OCI-LY7 (cell line): Measurements from ENCODE around the gene TCAP. TPM values are rescaled to one million over a fixed set of nuclear protein-coding genes. Genes with fewer than 3 reads are reported as not detected.

ENCODE experiments used
- BruUV-seq: library from RNA; stranded (reverse); fragments of 400-500 nt; replicated peaks from 2 replicates; lab custom pipeline; 2021; lab: Mats Ljungman, UMichigan
- CTCF ChIA-PET: fragments of 300-600 bp; sonication (Branson Sonifier 250); formaldehyde crosslinking; loops from one replicate; lab custom pipeline; 2022; ENCODE audit warnings: antibody characterized with exemption; ENCODE audit not compliant: unreplicated experiment; lab: Charles Lee
- POLR2A ChIA-PET: fragments of 300-600 bp; sonication (Branson Sonifier 250); formaldehyde crosslinking; loops from one replicate; lab custom pipeline; 2022; ENCODE audit warnings: antibody characterized with exemption; lab: Charles Lee
- DNase-seq: peaks from one replicate; pipeline ENCODE4 v3.0.0-alpha.2; 2015; ENCODE audit warnings: low spot score
- H2AFZ ChIP-seq: fragments of 200-600 bp; sonication (generic), shearing (Covaris generic); 2 replicates; pipeline ENCODE4 v1.6.1; 2014; ENCODE audit warnings: mild to moderate bottlenecking, antibody characterized with exemption, low read length, moderate library complexity
- H3K27ac ChIP-seq: fragments of 200-600 bp; sonication (generic); 2 replicates; pipeline ENCODE4 v1.5.1; 2014; ENCODE audit warnings: mixed run types, low read depth, mild to moderate bottlenecking, moderate library complexity, low read length, inconsistent platforms; ENCODE audit not compliant: poor library complexity, severe bottlenecking
- H3K36me3 ChIP-seq: fragments of 200-600 bp; sonication (generic); 2 replicates; pipeline ENCODE4 v1.6.1; 2014; ENCODE audit warnings: mild to moderate bottlenecking, antibody characterized with exemption, low read length, moderate library complexity, mixed read lengths; ENCODE audit not compliant: insufficient read depth
- H3K4me1 ChIP-seq: fragments of 200-600 bp; sonication (generic); 2 replicates; pipeline ENCODE4 v1.5.1; 2014; ENCODE audit warnings: mild to moderate bottlenecking, low read length; ENCODE audit not compliant: insufficient read depth, poor library complexity, severe bottlenecking
- H3K4me2 ChIP-seq: fragments of 200-600 bp; sonication (generic); 2 replicates; pipeline ENCODE4 v1.6.1; 2014; ENCODE audit warnings: mild to moderate bottlenecking, low read length
- H3K4me3 ChIP-seq: fragments of 200-600 bp; sonication (generic); 2 replicates; pipeline ENCODE4 v1.5.1; 2014; ENCODE audit warnings: mild to moderate bottlenecking, low read depth, low read length; ENCODE audit not compliant: poor library complexity, severe bottlenecking
- H3K79me2 ChIP-seq: fragments of 200-600 bp; sonication (generic); 2 replicates; pipeline ENCODE4 v1.6.1; 2016; ENCODE audit warnings: low read depth, mild to moderate bottlenecking, low read length, moderate library complexity, mixed read lengths; ENCODE audit not compliant: insufficient read depth
- H3K9me2 ChIP-seq: fragments of 200-600 bp; sonication (generic); 2 replicates; pipeline ENCODE4 v1.6.1; 2016; ENCODE audit warnings: mild to moderate bottlenecking, low read length, mixed read lengths; ENCODE audit not compliant: insufficient read depth
- H3K9me3 ChIP-seq: fragments of 200-600 bp; sonication (generic); 2 replicates; pipeline ENCODE4 v1.6.1; 2014; ENCODE audit warnings: mild to moderate bottlenecking, mixed run types, low read length, mixed read lengths
- H4K20me1 ChIP-seq: fragments of 200-600 bp; sonication (generic); 2 replicates; pipeline ENCODE4 v1.6.1; 2014; ENCODE audit warnings: mild to moderate bottlenecking, antibody characterized with exemption, low read length, moderate library complexity, mixed read lengths; ENCODE audit not compliant: insufficient read depth
- EZH2phosphoT487 ChIP-seq: fragments of 200-600 bp; sonication (generic); IDR thresholded peaks from 2 replicates; pipeline ENCODE4 v1.6.1; 2018; ENCODE audit warnings: low read depth, borderline replicate concordance, mild to moderate bottlenecking, mixed run types, antibody characterized with exemption, low read length, moderate library complexity, mixed read lengths
- intact Hi-C: fragments of 100-400 bp; cut with micrococcal nuclease; formaldehyde crosslinking; loops from one replicate; pipeline ENCODE4 v1.10.0; 2022; ENCODE audit not compliant: unreplicated experiment
- total RNA-seq, 2 experiments: library from RNA; depleted of rRNA in 1 of 2; stranded (reverse); fragments of >200 nt in 1 of 2; shearing (Covaris generic) in 1 of 2; gene quantifications; 2 replicates each; pipeline ENCODE4 v1.2.3, GENCODE V29; 2014 to 2022
- TF ChIP-seq, protein P1 (sequence below): fragments of 200-600 bp; sonication (generic); conservative IDR thresholded peaks from 2 replicates; pipeline ENCODE4 v1.5.1; 2014; ENCODE audit warnings: mild to moderate bottlenecking, antibody characterized with exemption, low read length, moderate library complexity, mixed read lengths

TCAP gene
- total RNA-seq, 2 experiments from 2014 or later, result 1.5 to 2.7 TPM

DNA sequence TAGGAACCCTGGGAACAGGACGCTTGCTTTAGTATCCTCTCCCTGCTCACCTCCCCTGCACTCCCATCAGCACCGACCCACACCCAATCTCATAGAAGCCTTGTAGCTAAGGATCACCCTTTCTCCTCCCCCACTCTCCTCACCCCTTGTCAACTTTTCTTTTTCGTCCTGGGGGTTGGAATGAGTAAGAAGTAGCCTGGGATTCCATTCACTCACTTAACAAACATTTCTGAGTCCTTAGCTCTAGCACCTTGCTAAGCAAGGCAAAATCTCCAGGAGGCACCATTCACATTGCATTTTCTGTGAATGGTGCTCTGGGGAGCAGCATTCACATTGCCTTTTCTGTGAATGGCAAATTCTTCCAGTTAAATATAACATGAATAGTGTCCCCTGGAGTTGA, 23.8 kb downstream of the TCAP start:
- peak overlapping the region; percentile 99 for H3K4me2 ChIP-seq
- no peak for DNase-seq
- ChIA-PET POLR2A (interaction anchor here (0.6 to 0.7 kb wide), 2 partner anchors 143 to 433 kb away, joined by 3 read pairs; no protein-coding TSS in a partner anchor), CTCF (no interaction called here)
- peak overlapping the region; percentile 89 for H3K4me3 ChIP-seq
- H4K20me1 ChIP-seq, result no peaks in the 10 kb centered on the region
- no TSS peak for BruUV-seq
- peak overlapping the region; percentile 83; the same call in 1 of the 2 replicates for H2AFZ ChIP-seq
- intact Hi-C loops, result loop anchor here (5.0 kb wide), 1 partner anchor 63 kb away; no protein-coding TSS in a partner anchor
- H3K9me2 ChIP-seq, result no peaks in the 10 kb centered on the region
- TF ChIP-seq, protein P1, sequence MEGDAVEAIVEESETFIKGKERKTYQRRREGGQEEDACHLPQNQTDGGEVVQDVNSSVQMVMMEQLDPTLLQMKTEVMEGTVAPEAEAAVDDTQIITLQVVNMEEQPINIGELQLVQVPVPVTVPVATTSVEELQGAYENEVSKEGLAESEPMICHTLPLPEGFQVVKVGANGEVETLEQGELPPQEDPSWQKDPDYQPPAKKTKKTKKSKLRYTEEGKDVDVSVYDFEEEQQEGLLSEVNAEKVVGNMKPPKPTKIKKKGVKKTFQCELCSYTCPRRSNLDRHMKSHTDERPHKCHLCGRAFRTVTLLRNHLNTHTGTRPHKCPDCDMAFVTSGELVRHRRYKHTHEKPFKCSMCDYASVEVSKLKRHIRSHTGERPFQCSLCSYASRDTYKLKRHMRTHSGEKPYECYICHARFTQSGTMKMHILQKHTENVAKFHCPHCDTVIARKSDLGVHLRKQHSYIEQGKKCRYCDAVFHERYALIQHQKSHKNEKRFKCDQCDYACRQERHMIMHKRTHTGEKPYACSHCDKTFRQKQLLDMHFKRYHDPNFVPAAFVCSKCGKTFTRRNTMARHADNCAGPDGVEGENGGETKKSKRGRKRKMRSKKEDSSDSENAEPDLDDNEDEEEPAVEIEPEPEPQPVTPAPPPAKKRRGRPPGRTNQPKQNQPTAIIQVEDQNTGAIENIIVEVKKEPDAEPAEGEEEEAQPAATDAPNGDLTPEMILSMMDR, result no peak
- TF ChIP-seq EZH2phosphoT487, result no peak
- peaks cover 17% of the 10 kb centered on the region for H3K4me1 ChIP-seq
- H3K79me2 ChIP-seq, result 0 out of 2 replicates have a peak, but pooled peaks cover 10% of the 10 kb centered on the region
- H3K27ac ChIP-seq, result no peak overlapping the region
- H3K36me3 ChIP-seq, result no peaks in the 10 kb centered on the region
- no peaks in the 10 kb centered on the region for H3K9me3 ChIP-seq

DNA sequence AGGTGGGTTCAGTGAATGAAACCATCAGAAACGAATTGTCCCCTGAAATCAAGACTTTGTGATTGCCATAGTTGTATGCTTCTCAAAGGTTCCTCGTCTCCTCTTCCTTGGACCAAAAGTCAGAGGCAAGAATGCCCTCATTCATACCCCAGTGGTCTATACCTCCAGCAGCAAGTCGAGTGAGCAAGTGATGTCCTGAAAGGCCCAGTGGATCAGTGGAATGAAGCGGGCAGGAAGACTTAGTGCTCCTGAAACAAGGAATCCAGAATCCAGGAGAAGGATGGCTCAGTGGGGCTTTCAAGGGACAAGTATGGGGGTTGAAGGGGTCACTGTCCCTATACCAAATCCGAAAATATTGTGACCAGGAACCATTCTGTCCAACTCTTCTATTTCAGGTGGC, 29.4 kb downstream of the TCAP start:
- no peak overlapping the region for H3K27ac ChIP-seq
- no peaks in the 10 kb centered on the region for H3K9me2 ChIP-seq
- H3K4me3 ChIP-seq, result no peak overlapping the region
- TF ChIP-seq, protein P1, result no peak
- TF ChIP-seq EZH2phosphoT487, result no peak
- H2AFZ ChIP-seq, result no peak overlapping the region
- no peak for DNase-seq
- no peaks in the 10 kb centered on the region for H4K20me1 ChIP-seq
- H3K79me2 ChIP-seq, result no peaks in the 10 kb centered on the region
- no TSS peak for BruUV-seq
- ChIA-PET CTCF (no interaction called here), POLR2A (interaction anchor here (1.4 kb wide), 1 partner anchor 16 kb away, joined by 4 read pairs; no protein-coding TSS in a partner anchor)
- no peaks in the 10 kb centered on the region for H3K4me1 ChIP-seq
- H3K36me3 ChIP-seq, result no peaks in the 10 kb centered on the region
- no peak overlapping the region for H3K4me2 ChIP-seq
- no peaks in the 10 kb centered on the region for H3K9me3 ChIP-seq
- intact Hi-C loops, result no loop called here

DNA sequence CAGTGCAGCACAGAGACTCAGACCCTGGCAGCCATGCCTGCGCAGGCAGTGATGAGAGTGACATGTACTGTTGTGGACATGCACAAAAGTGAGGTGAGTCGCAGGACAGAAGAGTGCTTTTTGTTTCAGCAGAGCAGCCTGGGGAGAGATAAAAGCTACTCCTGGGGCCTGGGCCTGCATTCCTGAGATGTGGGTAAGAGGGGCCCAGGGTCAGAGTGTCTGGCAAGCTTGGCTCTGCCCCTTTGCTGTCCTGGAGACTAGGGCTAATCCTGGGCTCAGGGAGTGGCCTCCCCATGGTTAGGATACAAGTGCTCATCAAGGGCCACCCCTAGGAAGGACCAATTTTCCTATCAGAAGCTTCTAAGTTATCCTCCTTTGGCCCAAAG, 29.9 kb downstream of the TCAP start:
- Histone ChIP-seq H3K9me2 (no peaks in the 10 kb centered on the region), H4K20me1 (no peaks in the 10 kb centered on the region), H2AFZ (no peak overlapping the region), H3K79me2 (no peaks in the 10 kb centered on the region), H3K4me1 (no peaks in the 10 kb centered on the region), H3K9me3 (no peaks in the 10 kb centered on the region), H3K27ac (no peak overlapping the region), H3K4me3 (no peak overlapping the region), H3K36me3 (no peaks in the 10 kb centered on the region), H3K4me2 (no peak overlapping the region)
- intact Hi-C loops, result no loop called here
- ChIA-PET POLR2A (interaction anchor here (1.4 kb wide), 1 partner anchor 16 kb away, joined by 4 read pairs; no protein-coding TSS in a partner anchor), CTCF (no interaction called here)
- no peak for TF ChIP-seq EZH2phosphoT487
- TF ChIP-seq, protein P1, result no peak
- DNase-seq, result no peak
- BruUV-seq, result no TSS peak
